ENCODE results near the gene SLC2A8.

SLC2A8 gene

GRCh38 chr9:127384016-127384730 lies 12.8 kb upstream of the SLC2A8 start:
- DNase-seq = no peak

GRCh38 chr9:127384901-127385300 lies 12.1 kb upstream of the SLC2A8 start:
- DNase-seq = no peak

GRCh38 chr9:127386249-127386648 lies 10.7 kb upstream of the SLC2A8 start:
- DNase-seq = no peak

- no peak for DNase-seq
These were observed 10.0 kb upstream of the SLC2A8 start for GRCh38 chr9:127386981-127387380.

GRCh38 chr9:127388037-127388855 lies 8.7 kb upstream of the SLC2A8 start:
- no peak for DNase-seq

GRCh38 chr9:127388856-127389238 lies 8.1 kb upstream of the SLC2A8 start:
- no peak for DNase-seq

GRCh38 chr9:127389381-127390247 lies 7.4 kb upstream of the SLC2A8 start:
- no peak for DNase-seq

GRCh38 chr9:127390248-127390545 lies 6.8 kb upstream of the SLC2A8 start:
- no peak for DNase-seq

- no peak for DNase-seq
These were observed 6.4 kb upstream of the SLC2A8 start for GRCh38 chr9:127390563-127390962.

- no peak for DNase-seq
These were observed 4.8 kb upstream of the SLC2A8 start for GRCh38 chr9:127392166-127392565.

- no peak for DNase-seq
These were observed 4.0 kb upstream of the SLC2A8 start for GRCh38 chr9:127392976-127393375.

GRCh38 chr9:127393645-127394044 lies 3.3 kb upstream of the SLC2A8 start:
- no peak for DNase-seq

- no peak for DNase-seq
These were observed 1.3 kb upstream of the SLC2A8 start for GRCh38 chr9:127395497-127396252.

GRCh38 chr9:127396253-127396807 lies 639 bp upstream of the SLC2A8 start:
- no peak for DNase-seq

GRCh38 chr9:127397646-127398274 lies 791 bp downstream of the SLC2A8 start:
- peak; percentile 6 for DNase-seq

GRCh38 chr9:127398275-127398647 lies 1.3 kb downstream of the SLC2A8 start:
- no peak for DNase-seq

- DNase-seq = no peak
These were observed 1.9 kb downstream of the SLC2A8 start for GRCh38 chr9:127398715-127399400.

- DNase-seq = no peak
These were observed 2.8 kb downstream of the SLC2A8 start for GRCh38 chr9:127399736-127400269.

GRCh38 chr9:127402401-127403090 lies 5.6 kb downstream of the SLC2A8 start:
- no peak for DNase-seq

GRCh38 chr9:127403507-127404192 lies 6.7 kb downstream of the SLC2A8 start:
- DNase-seq = no peak
